GM12801 (cell line): ENCODE results near the gene HTR3D.

Experiments
- TF ChIP-seq, protein P1 (sequence below): IDR thresholded peaks from one replicate; pipeline ENCODE4 v1.5.1; 2011; ENCODE audit warnings: control low read depth; ENCODE audit not compliant: insufficient read length; ENCODE audit errors: extremely low read depth

HTR3D gene

GRCh38 chr3:184045995-184046394 is 14.5 kb downstream of the HTR3D start:
- TF ChIP-seq, protein P1, sequence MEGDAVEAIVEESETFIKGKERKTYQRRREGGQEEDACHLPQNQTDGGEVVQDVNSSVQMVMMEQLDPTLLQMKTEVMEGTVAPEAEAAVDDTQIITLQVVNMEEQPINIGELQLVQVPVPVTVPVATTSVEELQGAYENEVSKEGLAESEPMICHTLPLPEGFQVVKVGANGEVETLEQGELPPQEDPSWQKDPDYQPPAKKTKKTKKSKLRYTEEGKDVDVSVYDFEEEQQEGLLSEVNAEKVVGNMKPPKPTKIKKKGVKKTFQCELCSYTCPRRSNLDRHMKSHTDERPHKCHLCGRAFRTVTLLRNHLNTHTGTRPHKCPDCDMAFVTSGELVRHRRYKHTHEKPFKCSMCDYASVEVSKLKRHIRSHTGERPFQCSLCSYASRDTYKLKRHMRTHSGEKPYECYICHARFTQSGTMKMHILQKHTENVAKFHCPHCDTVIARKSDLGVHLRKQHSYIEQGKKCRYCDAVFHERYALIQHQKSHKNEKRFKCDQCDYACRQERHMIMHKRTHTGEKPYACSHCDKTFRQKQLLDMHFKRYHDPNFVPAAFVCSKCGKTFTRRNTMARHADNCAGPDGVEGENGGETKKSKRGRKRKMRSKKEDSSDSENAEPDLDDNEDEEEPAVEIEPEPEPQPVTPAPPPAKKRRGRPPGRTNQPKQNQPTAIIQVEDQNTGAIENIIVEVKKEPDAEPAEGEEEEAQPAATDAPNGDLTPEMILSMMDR: no peak

DNA sequence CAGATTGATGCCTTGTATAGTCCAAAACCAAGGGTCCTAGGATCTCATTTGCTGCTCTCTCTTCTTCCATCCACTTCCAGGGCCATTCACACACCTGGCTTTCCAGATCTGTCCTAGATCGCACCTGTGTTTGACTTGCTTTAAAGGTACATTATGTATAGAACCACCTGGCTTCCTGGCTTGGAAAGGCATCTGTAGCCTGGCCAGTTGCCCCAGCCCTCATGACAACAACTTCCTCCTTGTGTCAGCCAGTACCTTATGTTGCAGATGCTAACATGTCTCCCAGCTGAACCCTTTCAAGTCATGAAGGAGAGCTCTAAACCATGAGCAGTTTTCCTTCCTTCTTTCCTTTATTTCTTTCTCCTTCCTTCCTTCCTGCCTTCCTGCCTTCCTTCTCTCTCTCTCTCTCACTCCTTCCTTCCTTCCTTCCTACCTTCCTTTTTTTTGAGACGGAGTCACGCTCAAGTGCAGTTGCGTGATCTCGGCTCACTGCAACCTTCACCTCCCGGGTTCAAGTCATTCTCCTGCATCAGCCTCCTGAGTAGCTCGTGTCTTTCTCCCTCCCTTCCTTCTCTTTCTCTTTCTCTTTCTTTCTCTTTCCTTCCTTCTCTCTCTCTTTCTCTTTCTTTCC is 18.8 kb downstream of the HTR3D start:
- TF ChIP-seq, protein P1: no peak

DNA sequence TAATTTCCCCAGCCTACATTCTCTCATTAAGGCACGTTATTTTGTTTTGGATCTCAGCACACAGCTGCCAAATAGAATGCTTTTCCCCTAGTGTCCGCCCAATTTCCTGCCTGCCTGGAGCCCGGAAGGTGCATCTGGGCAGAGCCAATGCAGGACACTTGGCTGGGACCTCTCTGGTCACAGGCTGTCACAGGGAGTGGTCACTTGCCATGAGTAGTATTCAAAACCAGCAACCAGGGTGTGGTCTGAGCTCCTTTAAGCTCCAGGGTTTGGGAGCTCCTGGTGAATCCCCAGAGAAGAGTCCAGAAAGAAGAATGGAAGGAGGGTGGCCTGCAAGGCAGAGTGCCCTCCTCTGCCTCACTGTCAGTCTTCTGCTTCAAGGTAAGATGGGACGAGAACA is 21.2 kb downstream of the HTR3D start, which contains the start of gene HTR3C:
HTR3C (plus strand) TSS at position 281 of the 400 bp plus-strand sequence; CDS start at position 315, 34 bp downstream.
- TF ChIP-seq, protein P1: no peak

- TF ChIP-seq, protein P1: no peak
These were observed 26.5 kb downstream of the HTR3D start for GRCh38 chr3:184058029-184058428.

DNA sequence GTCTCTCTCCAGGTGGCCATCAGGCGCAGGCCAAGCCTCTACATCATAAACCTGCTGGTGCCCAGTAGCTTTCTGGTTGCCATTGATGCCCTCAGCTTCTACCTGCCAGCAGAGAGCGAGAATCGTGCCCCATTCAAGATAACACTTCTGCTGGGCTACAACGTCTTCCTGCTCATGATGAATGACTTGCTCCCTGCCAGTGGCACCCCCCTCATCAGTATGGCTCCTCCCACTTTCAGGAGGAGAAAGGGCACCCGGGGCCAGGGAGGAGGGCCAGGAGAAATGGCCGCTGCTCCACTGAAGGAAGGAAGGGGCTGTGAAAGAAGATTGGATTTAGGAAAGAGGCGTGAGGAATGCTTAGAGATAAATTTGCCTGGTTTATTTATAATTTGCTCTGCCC is 27.9 kb downstream of the HTR3D start:
- TF ChIP-seq, protein P1: no peak

GRCh38 chr3:184062637-184063036 is 31.1 kb downstream of the HTR3D start:
- TF ChIP-seq, protein P1: no peak

GRCh38 chr3:184066211-184066610 is 34.7 kb downstream of the HTR3D start:
- TF ChIP-seq, protein P1: no peak
